Right atrium auricular region (tissue), 2 donors: Measurements from ENCODE around the gene PRDM2. TPM values are rescaled to one million over a fixed set of nuclear protein-coding genes. Genes with fewer than 3 reads are reported as not detected.

Source experiments
- DNase-seq: peaks from one replicate; pipeline ENCODE4 v3.0.0-alpha.2; 2019; ENCODE audit warnings: low spot score
- H3K27ac ChIP-seq, 2 donors: fragments of 200-600 bp; sonication (generic); 1 replicate in 1 of 2; 2 replicates in 1 of 2; pipeline ENCODE4 v1.5.1; 2016 to 2019
- H3K27me3 ChIP-seq, 2 donors: fragments of 200-600 bp; sonication (generic); one replicate each; pipeline versions ENCODE4 v1.5.1 to v1.6.0; 2017 to 2019
- H3K36me3 ChIP-seq: fragments of 200-600 bp; sonication (generic); one replicate; pipeline ENCODE4 v1.5.1; 2016
- H3K4me1 ChIP-seq, 2 donors: fragments of 200-600 bp; sonication (generic); one replicate each; pipeline versions ENCODE4 v1.5.1 to v1.6.0; 2017 to 2019
- H3K4me3 ChIP-seq, 2 donors: fragments of 200-600 bp; sonication (generic); 1 replicate in 1 of 2; 2 replicates in 1 of 2; pipeline ENCODE4 v1.5.1; 2017 to 2019; ENCODE audit warnings: mild to moderate bottlenecking in 1 of 2, moderate library complexity in 1 of 2
- H3K9me3 ChIP-seq, 2 donors: fragments of 200-600 bp; sonication (generic); one replicate each; pipeline ENCODE4 v1.5.1; 2019
- CTCF ChIP-seq, 2 donors: fragments of 200-600 bp; sonication (generic); IDR thresholded peaks; one replicate each; pipeline ENCODE4 v1.5.1; 2019; ENCODE audit warnings: antibody characterized with exemption in 2 of 2
- total RNA-seq, 2 donors: library from RNA; depleted of rRNA; stranded (reverse); fragments of >200 nt; gene quantifications; one replicate each; pipeline ENCODE4 v1.1.0, GENCODE V29; 2016

The PRDM2 gene
- total RNA-seq, result 10 to 100 TPM; 20.5 to 22.8 TPM

GRCh38 chr1:13699936-13700520, at the start of gene PRDM2:
PRDM2 (plus strand) TSS chr1:13700188; CDS start chr1:13715606, 15,418 bp downstream.
- no peaks in the 10 kb centered on the region for H3K36me3 ChIP-seq
- DNase-seq, result no peak
- peak within 1 kb of the TSS; percentile 78 to 82 for H3K4me3 ChIP-seq
- no peak for TF ChIP-seq CTCF (IDR thresholded peaks at IDR 0.05)
- H3K27me3 ChIP-seq, result no peaks in the 10 kb centered on the region
- peaks cover 0 to 10% of the 10 kb centered on the region in 2 donors for H3K4me1 ChIP-seq
- peak within 1 kb of the TSS; percentile 89 to 97 for H3K27ac ChIP-seq
- H3K9me3 ChIP-seq, result no peaks in the 10 kb centered on the region

- TF ChIP-seq CTCF (IDR thresholded peaks at IDR 0.05), result no peak
- Histone ChIP-seq H3K36me3 (no peaks in the 10 kb centered on the region), H3K27ac (no peak overlapping the region), H3K27me3 (no peaks in the 10 kb centered on the region), H3K4me1 (no peaks in the 10 kb centered on the region), H3K9me3 (no peaks in the 10 kb centered on the region), H3K4me3 (no peak overlapping the region)
- no peak for DNase-seq
These were observed 48.7 kb upstream of the PRDM2 start for GRCh38 chr1:13651279-13651678.

GRCh38 chr1:13652238-13652637, 47.8 kb upstream of the PRDM2 start:
- Histone ChIP-seq H3K27ac (no peak overlapping the region), H3K36me3 (no peaks in the 10 kb centered on the region), H3K9me3 (no peaks in the 10 kb centered on the region), H3K4me3 (no peak overlapping the region), H3K4me1 (no peaks in the 10 kb centered on the region), H3K27me3 (no peaks in the 10 kb centered on the region)
- no peak for DNase-seq
- no peak for TF ChIP-seq CTCF (IDR thresholded peaks at IDR 0.05)

- Histone ChIP-seq H3K27ac (no peak overlapping the region), H3K36me3 (no peaks in the 10 kb centered on the region), H3K27me3 (no peaks in the 10 kb centered on the region), H3K4me3 (no peak overlapping the region), H3K4me1 (no peaks in the 10 kb centered on the region), H3K9me3 (peaks cover 0 to 3% of the 10 kb centered on the region in 2 donors)
- no peak for DNase-seq
- TF ChIP-seq CTCF (IDR thresholded peaks at IDR 0.05), result no peak
These were observed 38.4 kb upstream of the PRDM2 start for GRCh38 chr1:13661539-13661938.

GRCh38 chr1:13662493-13662892, 37.5 kb upstream of the PRDM2 start:
- Histone ChIP-seq H3K27me3 (no peaks in the 10 kb centered on the region), H3K36me3 (no peaks in the 10 kb centered on the region), H3K4me3 (no peak overlapping the region), H3K9me3 (peaks cover 0 to 3% of the 10 kb centered on the region in 2 donors), H3K4me1 (no peaks in the 10 kb centered on the region), H3K27ac (peak overlapping the region in 1 of 2 donors; percentile 26)
- TF ChIP-seq CTCF (IDR thresholded peaks at IDR 0.05), result no peak
- DNase-seq, result peak; percentile 63

DNA sequence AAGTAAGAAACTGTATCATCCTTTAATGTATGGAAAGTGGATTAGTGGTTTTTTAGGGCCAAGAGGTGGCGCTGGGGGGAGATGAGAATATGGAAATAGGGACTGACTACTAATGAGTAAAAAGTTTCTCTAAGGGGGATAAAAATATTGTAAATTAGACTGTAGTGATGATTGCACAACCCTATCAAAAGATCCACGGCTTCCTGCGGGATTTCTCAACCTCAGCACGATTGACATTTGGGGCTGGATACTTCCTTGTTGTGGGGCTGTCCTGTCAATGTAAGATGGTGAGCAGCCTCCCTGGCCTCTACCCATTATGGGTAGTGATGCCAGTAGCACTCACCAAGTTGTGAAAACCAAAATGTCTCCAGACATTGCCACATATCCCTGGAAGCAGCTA, 36.0 kb upstream of the PRDM2 start:
- DNase-seq, result no peak
- no peak overlapping the region for H3K27ac ChIP-seq
- no peaks in the 10 kb centered on the region for H3K27me3 ChIP-seq
- TF ChIP-seq CTCF (IDR thresholded peaks at IDR 0.05), result no peak
- H3K9me3 ChIP-seq, result peaks cover 0 to 3% of the 10 kb centered on the region in 2 donors
- H3K4me1 ChIP-seq, result no peaks in the 10 kb centered on the region
- H3K36me3 ChIP-seq, result no peaks in the 10 kb centered on the region
- H3K4me3 ChIP-seq, result no peak overlapping the region
